Kidney glomerular epithelial cell (primary cell): ENCODE measurements around the gene GPR179.

Experiments used
- DNase-seq: peaks from one replicate; lab custom pipeline; 2025; lab: John Stamatoyannopoulos, UW

The GPR179 gene

GRCh38 chr17:38343608-38344419 is at the start of gene GPR179:
GPR179 (minus strand) TSS chr17:38343956; CDS start chr17:38343789, 167 bp downstream.
- no peak for DNase-seq

GRCh38 chr17:38379448-38379847 is 35.7 kb upstream of the GPR179 start:
- DNase-seq, result no peak

GRCh38 chr17:38369124-38369886 is 25.5 kb upstream of the GPR179 start:
- DNase-seq, result no peak

GRCh38 chr17:38364741-38365140 is 21.0 kb upstream of the GPR179 start:
- DNase-seq, result no peak

- DNase-seq, result no peak
Observed at GRCh38 chr17:38363016-38363415, 19.3 kb upstream of the GPR179 start.

- DNase-seq, result no peak
Observed at GRCh38 chr17:38361694-38362465, 18.1 kb upstream of the GPR179 start.

GRCh38 chr17:38358586-38359513 is 15.1 kb upstream of the GPR179 start:
- DNase-seq, result no peak

GRCh38 chr17:38357486-38358123 is 13.8 kb upstream of the GPR179 start:
- DNase-seq, result peak; percentile 65

- DNase-seq, result no peak
Observed at GRCh38 chr17:38355251-38355650, 11.5 kb upstream of the GPR179 start.

- no peak for DNase-seq
Observed at GRCh38 chr17:38354466-38354865, 10.7 kb upstream of the GPR179 start.

- DNase-seq, result no peak
Observed at GRCh38 chr17:38353668-38354067, 9.9 kb upstream of the GPR179 start.

GRCh38 chr17:38353086-38353604 is 9.4 kb upstream of the GPR179 start:
- no peak for DNase-seq

- no peak for DNase-seq
Observed at GRCh38 chr17:38352245-38353085, 8.7 kb upstream of the GPR179 start.

- peak; percentile 80 for DNase-seq
Observed at GRCh38 chr17:38351412-38352222, 7.9 kb upstream of the GPR179 start, which contains the start of gene SOCS7. SOCS7 (plus strand) TSS chr17:38351844; CDS start chr17:38352053, 209 bp downstream.

GRCh38 chr17:38350035-38350434 is 6.3 kb upstream of the GPR179 start:
- no peak for DNase-seq

GRCh38 chr17:38349097-38349730 is 5.5 kb upstream of the GPR179 start:
- DNase-seq, result peak; percentile 81

GRCh38 chr17:38345743-38346142 is 2.0 kb upstream of the GPR179 start:
- no peak for DNase-seq

- no peak for DNase-seq
Observed at GRCh38 chr17:38344420-38344745, 627 bp upstream of the GPR179 start.
